ENCODE measurements around the gene KRT71. TPM values are rescaled to one million over a fixed set of nuclear protein-coding genes. Genes with fewer than 3 reads are reported as not detected.

Gene KRT71
- total and polyA plus RNA-seq, 2 of the 8 experiments (the other 6 are each of a cell fraction or from before 2014, with no cell fraction given): not detected

GRCh38 chr12:52522346-52523011 lies 30.5 kb downstream of the KRT71 start:
- Histone ChIP-seq H3K27me3 (replicated peaks in 1 of 4; ENCODE audit: control insufficient read depth in 3 of 4, extremely low read depth in 1 of 4, insufficient read depth in 3 of 4, low read length in 3 of 4) (no peaks in the 10 kb centered on the region; a peak in 1 of 7 replicates), H3K27ac (ENCODE audit: low read depth, low read length) (no peak overlapping the region), H2BK120ac (replicated peaks; ENCODE audit: low read depth, low read length) (no peak overlapping the region), H3K4ac (replicated peaks; ENCODE audit: insufficient read length, low read depth, low read length) (no peak overlapping the region), H2AK5ac (ENCODE audit: low read depth, low read length) (no peak overlapping the region), H3K14ac (ENCODE audit: insufficient read length) (no peak overlapping the region), H3K4me2 (ENCODE audit: insufficient read depth in 1 of 2, low read depth in 2 of 2, low read length in 2 of 2) (no peak overlapping the region), H2BK5ac (ENCODE audit: low read depth, low read length) (no peak overlapping the region), H3K9me3 (ENCODE audit: insufficient read depth in 2 of 2, low read depth in 1 of 2, low read length in 1 of 2) (no peaks in the 10 kb centered on the region; a peak in 1 of 4 replicates), H3K79me2 (ENCODE audit: control insufficient read depth in 1 of 2, insufficient read depth in 2 of 2, low read length in 2 of 2) (no peaks in the 10 kb centered on the region), H3K9ac (replicated peaks in 1 of 4; ENCODE audit: extremely low read depth in 1 of 4, low read depth in 3 of 4, low read length in 3 of 4) (no peak overlapping the region), H3K23ac (ENCODE audit: insufficient read length) (no peak overlapping the region), H3K79me1 (ENCODE audit: low read depth, low read length) (no peaks in the 10 kb centered on the region), H3K4me3 (ENCODE audit: extremely low read depth in 1 of 4, insufficient read depth in 2 of 4, low read depth in 3 of 4, low read length in 4 of 4) (no peak overlapping the region), H3K56ac (replicated peaks; ENCODE audit: insufficient read length, low read depth, low read length) (no peak overlapping the region), H4K91ac (replicated peaks; ENCODE audit: insufficient read length, low read length) (no peak overlapping the region), H4K8ac (ENCODE audit: extremely low read depth, insufficient read depth, low read length) (no peak overlapping the region), H2BK20ac (ENCODE audit: low read length) (no peak overlapping the region), H2AFZ (ENCODE audit: low read length) (no peak overlapping the region), H2BK15ac (ENCODE audit: low read length) (no peak overlapping the region), H4K20me1 (replicated peaks in 1 of 2; ENCODE audit: control insufficient read depth in 1 of 2, insufficient read depth in 2 of 2, low read length in 2 of 2) (no peaks in the 10 kb centered on the region), H3K36me3 (ENCODE audit: control insufficient read depth in 2 of 4, insufficient read depth in 4 of 4, low read length in 3 of 4) (no peaks in the 10 kb centered on the region), H3K23me2 (ENCODE audit: low read depth, low read length) (no peaks in the 10 kb centered on the region), H3K4me1 (replicated peaks in 1 of 4; ENCODE audit: control insufficient read depth in 3 of 4, insufficient read depth in 4 of 4, low read length in 3 of 4) (peaks cover 0 to 1% (median 0%) of the 10 kb centered on the region in 4 experiments; a peak in 1 of 7 replicates), H2BK12ac (ENCODE audit: low read depth, low read length) (no peak overlapping the region), H3K18ac (ENCODE audit: extremely low read depth, low read length) (no peak overlapping the region), H4K5ac (ENCODE audit: insufficient read length, low read depth, low read length) (no peak overlapping the region)
- ChIA-PET CTCF (ENCODE audit: partially characterized antibody) (interaction anchor here (1.0 to 4.0 kb wide), 9 partner anchors 8 to 375 kb away, joined by 3 to 27 read pairs (median 5); no protein-coding TSS in a partner anchor), POLR2A (ENCODE audit: partially characterized antibody) (interaction anchor here (0.6 kb wide), 1 partner anchor 149 kb away, joined by 3 read pairs; no protein-coding TSS in a partner anchor)
- WGBS, 2 experiments (ENCODE audit: extremely low coverage in 1 of 2, insufficient coverage in 1 of 2, insufficient read length in 1 of 2, insufficient replicate concordance in 2 of 2, low coverage in 1 of 2, low lambda C conversion rate in 2 of 2, missing lambda C conversion rate in 1 of 2): 92% methylated on average over 10 of the region's 10 CpGs; no CpG with 5 or more reads in 1 of the 2 experiments
- DNase-seq (ENCODE audit: low read depth in 1 of 2, low spot score in 2 of 2) (peak in 1 of 2 experiments; percentile 27), FAIRE-seq (no peak)
- no peak for TF ChIP-seq USF2 (IDR thresholded peaks at IDR 0.05; ENCODE audit: low read length)
- no peak for TF ChIP-seq KDM1A (IDR thresholded peaks at IDR 0.05; ENCODE audit: borderline replicate concordance, low read length)

Data from H1 (cell line).